Naive B cell (primary cell): ENCODE results near the gene DHX16. TPM values are rescaled to one million over a fixed set of nuclear protein-coding genes. Genes with fewer than 3 reads are reported as not detected.
A peak's percentile ranks its signal among the peaks of the same experiment; 100 is the strongest.

ENCODE experiments used
- ATAC-seq, 2 donors: fragments of 150-1000 bp; cut with Tn5 transposase; 2 replicates each; pipeline ENCODE4 v1.10.0; 2021; ENCODE audit warnings: low read depth in 2 of 2, mild to moderate bottlenecking in 2 of 2, moderate library complexity in 2 of 2
- DNase-seq: peaks from one replicate; pipeline ENCODE4 v3.0.0; 2022
- H3K27ac Mint-ChIP-seq, 6 donors: one replicate each; pipeline ENCODE4 v1.8.0; 2020 to 2022; ENCODE audit warnings: mild to moderate bottlenecking in 6 of 6, mixed read lengths in 6 of 6, moderate library complexity in 5 of 6, inconsistent platforms in 2 of 6
- H3K27me3 Mint-ChIP-seq, 3 donors: one replicate each; pipeline ENCODE4 v1.8.0; 2021 to 2022; ENCODE audit warnings: mixed read lengths in 3 of 3, mild to moderate bottlenecking in 1 of 3
- H3K36me3 Mint-ChIP-seq, 2 donors: one replicate each; pipeline ENCODE4 v1.8.0; 2020 to 2022; ENCODE audit warnings: mixed read lengths in 2 of 2, inconsistent platforms in 1 of 2, mild to moderate bottlenecking in 1 of 2
- H3K4me1 Mint-ChIP-seq, 3 donors: one replicate each; pipeline ENCODE4 v1.8.0; 2020 to 2022; ENCODE audit warnings: mixed read lengths in 3 of 3, inconsistent platforms in 1 of 3, mild to moderate bottlenecking in 1 of 3, moderate library complexity in 1 of 3
- H3K4me3 Mint-ChIP-seq, 8 donors: one replicate each; pipeline ENCODE4 v1.8.0; 2020 to 2022; ENCODE audit warnings: mild to moderate bottlenecking in 8 of 8, mixed read lengths in 8 of 8, moderate library complexity in 8 of 8, inconsistent platforms in 2 of 8
- H3K9me3 Mint-ChIP-seq, 7 donors: one replicate each; pipeline ENCODE4 v1.8.0; 2020 to 2022; ENCODE audit warnings: mixed read lengths in 7 of 7, mild to moderate bottlenecking in 5 of 7, inconsistent platforms in 2 of 7, moderate library complexity in 1 of 7
- polyA plus RNA-seq, 6 donors: library from polyadenylated mRNA; unstranded; fragments of 300-500 nt; fragmentation: Illumina TruSeq; gene quantifications; one replicate each; pipeline ENCODE4 v1.2.3, GENCODE V29; 2021; ENCODE audit warnings: low read depth in 6 of 6

DHX16 gene
- polyA plus RNA-seq, 6 donors from 2014 or later, result 4.2 to 27.0 (median 16.1) TPM

DNA sequence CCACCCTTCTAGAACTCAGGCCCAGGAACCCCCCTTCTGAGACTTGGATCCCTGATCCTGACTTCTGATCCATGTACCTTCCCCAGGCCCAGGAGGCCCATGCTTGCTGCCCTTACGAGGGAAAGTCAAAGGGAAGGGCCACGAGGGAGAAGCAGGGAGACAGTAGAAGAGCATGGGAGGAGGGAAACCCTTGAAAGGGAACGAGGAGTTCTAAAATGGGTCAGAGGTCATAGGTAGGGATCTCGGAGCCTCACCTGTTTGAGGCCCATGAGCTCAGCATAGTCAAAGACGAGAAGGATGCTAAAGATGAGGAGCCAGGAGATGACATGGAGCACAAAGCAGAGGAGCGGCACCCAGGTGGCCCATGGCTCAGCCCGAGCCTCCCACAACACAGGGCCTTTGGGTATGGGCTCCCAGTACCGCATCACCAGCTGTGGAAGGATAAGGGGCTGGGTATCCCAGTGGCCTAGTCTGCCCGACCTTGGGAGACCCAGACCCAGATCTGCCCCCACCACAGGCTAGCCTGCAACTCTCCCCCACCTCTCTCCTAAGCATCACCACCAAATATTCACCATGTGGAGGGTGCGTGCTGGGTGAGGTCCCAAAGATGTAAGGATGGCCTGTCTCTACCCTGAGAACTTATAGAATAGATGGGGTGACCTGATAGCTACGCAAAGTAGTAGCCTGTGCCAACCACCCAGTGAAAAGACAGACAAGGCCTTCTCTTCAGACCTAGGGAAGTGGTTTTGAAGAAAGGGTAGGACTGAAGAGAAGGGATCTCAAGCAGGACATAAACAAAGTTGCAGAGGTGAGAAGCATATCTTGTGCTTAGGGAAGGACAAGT lies 16.4 kb upstream of the DHX16 start:
- Mint-ChIP-seq H3K9me3 (peaks cover 0 to 2% (median 0%) of the 10 kb centered on the region in 7 donors), H3K36me3 (peaks cover 0 to 23% of the 10 kb centered on the region in 2 donors), H3K4me1 (peaks cover 49 to 65% (median 56%) of the 10 kb centered on the region in 3 donors), H3K27ac (peak overlapping the region; percentile 32 to 98 (median 95)), H3K27me3 (no peaks in the 10 kb centered on the region), H3K4me3 (peak overlapping the region; percentile 93 to 100 (median 98))
- ATAC-seq (no peak), DNase-seq (no peak)

DNA sequence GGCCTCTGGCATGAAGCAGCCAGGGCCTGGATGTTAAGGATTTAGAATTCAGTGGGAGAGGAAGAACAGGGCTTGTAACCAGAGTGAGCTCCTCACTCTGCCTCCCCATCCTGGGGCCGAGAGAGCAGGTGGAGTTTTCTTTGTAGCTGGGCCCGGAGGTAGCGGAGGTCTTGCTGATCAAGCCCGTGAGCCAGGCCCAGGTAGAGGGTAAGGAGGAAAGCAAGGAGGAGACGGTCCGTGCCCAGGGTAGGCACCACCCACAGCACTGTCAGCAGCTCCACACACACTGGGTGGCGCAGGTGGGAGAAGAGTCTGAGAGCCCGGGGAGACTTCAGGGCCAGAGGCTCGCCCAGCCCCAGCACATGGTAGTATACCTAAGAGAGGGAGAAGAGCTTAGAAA lies 15.8 kb upstream of the DHX16 start:
- H3K4me3 Mint-ChIP-seq, result peak overlapping the region; percentile 93 to 100 (median 98)
- H3K36me3 Mint-ChIP-seq, result peaks cover 0 to 30% of the 10 kb centered on the region in 2 donors
- peak overlapping the region; percentile 73 to 98 (median 95) for H3K27ac Mint-ChIP-seq
- ATAC-seq (peak; percentile 44 to 45), DNase-seq (peak; percentile 57)
- H3K4me1 Mint-ChIP-seq, result peaks cover 49 to 72% (median 56%) of the 10 kb centered on the region in 3 donors
- no peaks in the 10 kb centered on the region for H3K27me3 Mint-ChIP-seq
- peaks cover 0 to 2% (median 0%) of the 10 kb centered on the region in 7 donors for H3K9me3 Mint-ChIP-seq

GRCh38 chr6:30687659-30688431 lies 15.0 kb upstream of the DHX16 start:
- H3K4me1 Mint-ChIP-seq, result peaks cover 52 to 79% (median 59%) of the 10 kb centered on the region in 3 donors
- H3K4me3 Mint-ChIP-seq, result peak overlapping the region; percentile 93 to 100 (median 98)
- H3K27me3 Mint-ChIP-seq, result no peaks in the 10 kb centered on the region
- peaks cover 0 to 37% of the 10 kb centered on the region in 2 donors for H3K36me3 Mint-ChIP-seq
- no peak for ATAC-seq
- DNase-seq, result no peak
- peak overlapping the region; percentile 91 to 98 (median 95) for H3K27ac Mint-ChIP-seq
- peaks cover 0 to 2% (median 0%) of the 10 kb centered on the region in 7 donors for H3K9me3 Mint-ChIP-seq

GRCh38 chr6:30686908-30687658 lies 14.3 kb upstream of the DHX16 start:
- Mint-ChIP-seq H3K27me3 (no peaks in the 10 kb centered on the region), H3K4me1 (peaks cover 54 to 82% (median 67%) of the 10 kb centered on the region in 3 donors), H3K9me3 (peaks cover 0 to 2% (median 0%) of the 10 kb centered on the region in 7 donors), H3K27ac (peak overlapping the region; percentile 92 to 98 (median 95)), H3K4me3 (peak overlapping the region; percentile 93 to 100 (median 98)), H3K36me3 (peaks cover 0 to 39% of the 10 kb centered on the region in 2 donors)
- peak; percentile 27 for ATAC-seq
- DNase-seq, result peak; percentile 82

DNA sequence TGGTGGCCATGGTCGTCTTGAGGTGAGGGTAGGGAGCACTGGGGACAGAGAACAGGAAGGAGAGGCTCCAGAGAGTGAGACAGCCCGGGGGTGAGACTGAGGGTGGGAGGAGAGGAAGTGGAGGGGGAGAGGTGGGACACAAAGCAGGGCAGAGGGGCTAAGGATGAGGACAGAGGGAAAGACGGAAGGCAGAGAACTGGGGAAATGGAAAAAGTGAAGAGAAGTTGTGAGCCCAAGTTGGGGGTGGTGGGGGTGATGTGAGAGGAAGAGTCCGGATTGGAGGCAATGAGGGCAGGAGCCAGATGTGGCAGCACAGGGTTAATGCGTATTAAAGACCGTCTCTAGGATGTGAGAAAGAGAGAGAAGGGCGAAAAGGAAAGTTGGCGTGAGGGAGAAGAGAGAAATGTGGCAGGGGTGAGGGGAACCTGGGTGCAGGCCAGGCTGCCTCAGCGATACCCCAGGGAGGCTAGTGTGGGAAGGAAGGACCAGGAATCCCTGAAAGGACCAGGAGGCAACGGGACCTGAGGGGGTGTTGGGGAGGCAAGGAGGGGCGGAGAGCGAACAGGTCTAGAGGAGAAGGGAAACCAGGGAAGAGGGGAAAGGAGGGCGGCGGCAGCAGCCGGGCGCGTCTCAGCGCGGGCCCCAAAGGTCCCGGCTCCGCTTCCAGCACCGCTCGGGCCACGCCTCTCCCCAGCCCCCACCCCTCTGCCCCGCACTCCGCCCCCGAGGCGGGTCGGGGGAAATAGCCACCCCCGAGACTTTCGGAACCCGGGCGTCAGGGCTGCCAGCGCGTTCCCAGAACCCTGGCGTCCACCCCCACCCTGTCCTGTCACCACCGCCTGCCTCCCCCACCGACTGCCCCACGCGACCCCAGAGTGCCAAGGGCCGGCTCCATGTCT lies 13.5 kb upstream of the DHX16 start, which contains the start of gene PPP1R18:
TSS of gene PPP1R18 (minus strand) at position 637 of the 899 bp plus-strand sequence. CDS start at position 10, 627 bp downstream.
- DNase-seq, result peak; percentile 74
- Mint-ChIP-seq H3K27me3 (no peaks in the 10 kb centered on the region), H3K9me3 (peaks cover 0 to 2% (median 0%) of the 10 kb centered on the region in 7 donors), H3K4me3 (peak within 1 kb of the TSS; percentile 93 to 100 (median 98)), H3K27ac (peak within 1 kb of the TSS; percentile 95 to 99 (median 96)), H3K36me3 (peaks cover 0 to 42% of the 10 kb centered on the region in 2 donors), H3K4me1 (peaks cover 55 to 84% (median 68%) of the 10 kb centered on the region in 3 donors)
- ATAC-seq, result peak; percentile 43 to 45

DNA sequence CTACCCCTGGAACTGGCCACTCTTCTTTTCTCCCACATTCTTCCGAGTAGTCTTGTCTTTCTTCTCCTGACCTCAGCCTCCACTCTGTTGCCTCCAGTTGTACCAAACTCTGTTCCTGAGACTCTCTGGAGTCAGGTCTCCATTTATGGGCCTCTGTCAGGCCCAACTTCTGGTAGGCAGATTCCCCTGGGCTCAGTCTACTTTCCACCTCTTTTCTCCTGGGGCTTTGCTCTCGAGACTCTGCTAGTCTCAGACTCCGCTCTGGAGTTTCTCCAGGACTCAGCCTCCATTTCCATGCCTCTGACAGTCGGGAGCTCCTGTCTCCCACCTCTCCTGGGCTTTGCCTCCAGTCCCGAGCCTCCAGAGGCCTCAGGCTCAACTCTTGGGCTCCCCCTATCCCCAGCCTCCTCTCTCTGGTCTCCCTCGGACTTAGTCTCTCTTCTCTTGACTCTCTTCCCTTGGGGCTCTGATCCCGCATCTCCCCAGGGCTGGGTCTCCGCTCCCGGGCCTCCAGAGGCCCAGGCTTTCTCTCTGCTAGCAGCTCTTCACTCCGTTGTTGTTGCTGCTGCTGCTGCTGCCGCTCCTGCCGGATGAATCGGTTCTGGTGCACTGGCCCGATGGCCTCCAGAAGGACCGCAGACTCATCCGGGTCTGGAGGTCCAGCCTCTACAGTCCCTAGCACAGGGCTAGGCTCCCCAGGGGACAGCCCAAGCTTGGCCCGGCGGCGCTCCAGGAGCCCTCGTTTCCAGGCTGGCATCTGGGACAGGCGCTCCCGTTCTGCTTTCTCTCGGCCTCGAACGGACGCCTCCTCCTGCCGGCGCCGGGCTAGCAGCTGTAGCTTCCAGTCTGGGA lies 12.6 kb upstream of the DHX16 start:
- DNase-seq, result no peak
- H3K4me3 Mint-ChIP-seq, result peak overlapping the region; percentile 93 to 100 (median 98)
- peaks cover 0 to 2% (median 0%) of the 10 kb centered on the region in 7 donors for H3K9me3 Mint-ChIP-seq
- ATAC-seq, result no peak
- H3K4me1 Mint-ChIP-seq, result peaks cover 56 to 84% (median 70%) of the 10 kb centered on the region in 3 donors
- H3K27me3 Mint-ChIP-seq, result no peaks in the 10 kb centered on the region
- H3K36me3 Mint-ChIP-seq, result peaks cover 0 to 47% of the 10 kb centered on the region in 2 donors
- peak overlapping the region; percentile 89 to 99 (median 96) for H3K27ac Mint-ChIP-seq

DNA sequence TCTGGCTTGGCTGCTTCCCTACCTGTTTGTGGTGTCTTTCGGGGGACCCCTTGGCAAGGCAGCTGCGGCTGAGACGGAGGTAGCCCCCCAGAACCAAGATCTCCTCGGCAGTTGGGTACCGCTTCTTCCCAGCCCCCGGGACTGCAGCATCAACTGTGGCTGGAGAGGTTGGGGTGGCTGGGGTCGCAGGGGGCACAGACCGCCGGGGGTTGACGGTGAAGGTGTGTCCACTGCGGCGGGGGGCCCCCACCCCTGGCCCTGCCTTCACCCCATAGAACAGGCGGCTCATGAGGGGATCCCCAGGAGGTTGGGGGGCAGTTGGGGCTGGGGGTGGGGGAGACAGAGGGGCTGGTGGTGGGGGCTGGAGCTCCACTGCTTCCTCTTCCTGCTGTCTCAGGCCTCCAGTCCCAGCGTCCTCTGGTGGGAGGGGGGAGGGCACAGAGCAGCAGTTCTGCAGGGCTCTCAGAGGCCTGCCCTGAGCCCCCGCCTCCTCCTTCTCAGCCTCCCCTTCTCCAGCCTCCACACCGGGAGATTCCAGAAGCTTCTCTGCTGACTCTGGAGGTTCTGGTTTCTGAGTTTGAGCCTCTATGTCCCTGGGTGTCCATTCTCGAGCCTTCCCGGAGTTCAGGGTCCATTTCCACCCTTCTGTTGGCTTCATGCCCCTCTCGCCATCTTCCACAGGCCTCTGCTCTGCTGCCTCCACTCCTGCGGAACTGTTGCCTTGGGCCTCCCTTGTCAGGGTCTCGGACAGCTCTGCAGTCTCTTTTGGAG lies 11.8 kb upstream of the DHX16 start:
- peak overlapping the region; percentile 93 to 100 (median 98) for H3K4me3 Mint-ChIP-seq
- H3K27ac Mint-ChIP-seq, result peak overlapping the region; percentile 1 to 100 (median 98)
- H3K36me3 Mint-ChIP-seq, result peaks cover 0 to 48% of the 10 kb centered on the region in 2 donors
- H3K4me1 Mint-ChIP-seq, result peaks cover 56 to 84% (median 70%) of the 10 kb centered on the region in 3 donors
- ATAC-seq (no peak), DNase-seq (no peak)
- peaks cover 0 to 2% (median 0%) of the 10 kb centered on the region in 7 donors for H3K9me3 Mint-ChIP-seq
- no peaks in the 10 kb centered on the region for H3K27me3 Mint-ChIP-seq

GRCh38 chr6:30683980-30684338 lies 11.2 kb upstream of the DHX16 start:
- Mint-ChIP-seq H3K27me3 (no peaks in the 10 kb centered on the region), H3K4me1 (peaks cover 56 to 84% (median 70%) of the 10 kb centered on the region in 3 donors), H3K9me3 (peaks cover 0 to 2% (median 0%) of the 10 kb centered on the region in 7 donors), H3K36me3 (peaks cover 0 to 54% of the 10 kb centered on the region in 2 donors), H3K4me3 (peak overlapping the region; percentile 93 to 100 (median 98)), H3K27ac (peak overlapping the region; percentile 1 to 100 (median 98))
- DNase-seq (no peak), ATAC-seq (no peak)

- peaks cover 0 to 58% of the 10 kb centered on the region in 2 donors for H3K36me3 Mint-ChIP-seq
- peaks cover 0 to 2% (median 0%) of the 10 kb centered on the region in 7 donors for H3K9me3 Mint-ChIP-seq
- peak overlapping the region; percentile 95 to 100 (median 98) for H3K27ac Mint-ChIP-seq
- H3K27me3 Mint-ChIP-seq, result no peaks in the 10 kb centered on the region
- DNase-seq (no peak), ATAC-seq (no peak)
- peak overlapping the region; percentile 93 to 100 (median 98) for H3K4me3 Mint-ChIP-seq
- peaks cover 56 to 80% (median 68%) of the 10 kb centered on the region in 3 donors for H3K4me1 Mint-ChIP-seq
These were observed 10.6 kb upstream of the DHX16 start for GRCh38 chr6:30683183-30683979.
